ENCODE data around the gene SSR1. TPM values are rescaled to one million over a fixed set of nuclear protein-coding genes. Genes with fewer than 3 reads are reported as not detected.

SSR1 gene
- total RNA-seq, 3 donors from 2014 or later (not counting 1 experiment from before 2014, with no cell fraction given): 82.8 to 97.6 (median 93.1) TPM

- Histone ChIP-seq H3K36me3 (ENCODE audit: control insufficient read depth, insufficient read depth, low read length) (peaks cover 44% of the 10 kb centered on the region), H3K4me3 (ENCODE audit: low read length) (no peak overlapping the region), H3K27me3 (ENCODE audit: control insufficient read depth, insufficient read depth, low read length) (no peaks in the 10 kb centered on the region), H3K4me1 (ENCODE audit: control insufficient read depth, insufficient read depth, low read length) (peaks cover 19% of the 10 kb centered on the region), H3K9me3 (ENCODE audit: control insufficient read depth, insufficient read depth, low read length) (no peaks in the 10 kb centered on the region), H3K27ac (ENCODE audit: low read length) (no peak overlapping the region)
- no peaks in the 10 kb centered on the region for H3K36me3 Mint-ChIP-seq
- no peaks in the 10 kb centered on the region for H3K9me3 Mint-ChIP-seq
- TF ChIP-seq CTCF (IDR thresholded peaks at IDR 0.05): no peak
- ATAC-seq (no peak), DNase-seq (no peak)
- no peaks in the 10 kb centered on the region for H3K27me3 Mint-ChIP-seq (ENCODE audit: low read depth in 2 of 2)
- H3K4me1 Mint-ChIP-seq: peaks cover 55 to 56% of the 10 kb centered on the region in 2 donors
- WGBS (ENCODE audit: insufficient coverage): 98% methylated on average over 5 of the region's 5 CpGs
- H3K4me3 Mint-ChIP-seq: no peak overlapping the region
- intact Hi-C loops (cut with micrococcal nuclease): no loop called here
- peak overlapping the region in 1 of 2 donors; percentile 55 for H3K27ac Mint-ChIP-seq
These were observed 3.9 kb downstream of the SSR1 start for GRCh38 chr6:7309050-7309449.

- intact Hi-C loops (cut with micrococcal nuclease): no loop called here
- H3K27ac ChIP-seq (ENCODE audit: low read length): no peak overlapping the region
- peaks cover 53 to 55% of the 10 kb centered on the region in 2 donors for H3K4me1 Mint-ChIP-seq
- H3K4me3 Mint-ChIP-seq: no peak overlapping the region
- no peak for DNase-seq
- H3K4me1 ChIP-seq (ENCODE audit: control insufficient read depth, insufficient read depth, low read length): peaks cover 11% of the 10 kb centered on the region
- 100% methylated on average over 5 of the region's 5 CpGs for WGBS (ENCODE audit: insufficient coverage)
- no peaks in the 10 kb centered on the region for H3K36me3 Mint-ChIP-seq
- no peak for TF ChIP-seq CTCF (IDR thresholded peaks at IDR 0.05)
- H3K4me3 ChIP-seq (ENCODE audit: low read length): no peak overlapping the region
- no peaks in the 10 kb centered on the region for H3K9me3 Mint-ChIP-seq
- H3K9me3 ChIP-seq (ENCODE audit: control insufficient read depth, insufficient read depth, low read length): no peaks in the 10 kb centered on the region
- peaks cover 54% of the 10 kb centered on the region for H3K36me3 ChIP-seq (ENCODE audit: control insufficient read depth, insufficient read depth, low read length)
- ATAC-seq: no peak
- no peaks in the 10 kb centered on the region for H3K27me3 ChIP-seq (ENCODE audit: control insufficient read depth, insufficient read depth, low read length)
- H3K27ac Mint-ChIP-seq: peak overlapping the region in 1 of 2 donors; percentile 55
- no peaks in the 10 kb centered on the region for H3K27me3 Mint-ChIP-seq (ENCODE audit: low read depth in 2 of 2)
These were observed 5.5 kb downstream of the SSR1 start for GRCh38 chr6:7307533-7307932.

DNA sequence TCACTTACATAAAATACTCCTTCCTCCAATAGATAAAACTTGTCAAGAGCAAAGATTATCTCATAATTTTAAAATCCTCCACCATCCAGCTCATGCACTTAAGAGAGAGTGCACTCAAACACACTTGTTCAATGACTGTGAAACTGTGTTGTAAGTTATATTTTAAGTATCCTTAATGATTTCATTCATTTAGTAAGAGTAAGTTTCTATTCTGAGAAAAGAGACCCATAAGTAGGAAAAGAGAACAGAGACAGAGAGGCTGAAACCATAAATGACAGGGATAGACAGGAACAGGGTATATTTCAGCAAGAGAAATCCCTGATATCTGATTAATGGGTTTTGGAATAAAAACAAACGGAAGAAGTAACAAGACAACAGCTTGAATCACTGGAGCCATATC is 8.2 kb downstream of the SSR1 start:
- DNase-seq (no peak), ATAC-seq (no peak)
- WGBS (ENCODE audit: insufficient coverage): 80% methylated on average over 1 of the region's 1 CpG
- no peak for TF ChIP-seq CTCF (IDR thresholded peaks at IDR 0.05)
- peaks cover 2% of the 10 kb centered on the region for H3K4me1 ChIP-seq (ENCODE audit: control insufficient read depth, insufficient read depth, low read length)
- no peaks in the 10 kb centered on the region for H3K9me3 ChIP-seq (ENCODE audit: control insufficient read depth, insufficient read depth, low read length)
- H3K36me3 Mint-ChIP-seq: peaks cover 16% of the 10 kb centered on the region
- intact Hi-C loops (cut with micrococcal nuclease): no loop called here
- no peaks in the 10 kb centered on the region for H3K27me3 ChIP-seq (ENCODE audit: control insufficient read depth, insufficient read depth, low read length)
- no peak overlapping the region for H3K27ac ChIP-seq (ENCODE audit: low read length)
- H3K9me3 Mint-ChIP-seq: no peaks in the 10 kb centered on the region
- peaks cover 50 to 52% of the 10 kb centered on the region in 2 donors for H3K4me1 Mint-ChIP-seq
- peak overlapping the region; percentile 27 to 64 for H3K27ac Mint-ChIP-seq
- no peaks in the 10 kb centered on the region for H3K27me3 Mint-ChIP-seq (ENCODE audit: low read depth in 2 of 2)
- H3K36me3 ChIP-seq (ENCODE audit: control insufficient read depth, insufficient read depth, low read length): peaks cover 79% of the 10 kb centered on the region
- no peak overlapping the region for H3K4me3 Mint-ChIP-seq
- H3K4me3 ChIP-seq (ENCODE audit: low read length): no peak overlapping the region

GRCh38 chr6:7301702-7302101 is 11.3 kb downstream of the SSR1 start:
- Mint-ChIP-seq H3K27ac (peak overlapping the region in 1 of 2 donors; percentile 47), H3K36me3 (peaks cover 16% of the 10 kb centered on the region)
- intact Hi-C loops (cut with micrococcal nuclease): no loop called here

More at GRCh38 chr6:7301702-7302101, 11.3 kb downstream of the SSR1 start:
- Histone ChIP-seq H3K27me3 (ENCODE audit: control insufficient read depth, insufficient read depth, low read length) (no peaks in the 10 kb centered on the region), H3K36me3 (ENCODE audit: control insufficient read depth, insufficient read depth, low read length) (peaks cover 81% of the 10 kb centered on the region), H3K9me3 (ENCODE audit: control insufficient read depth, insufficient read depth, low read length) (no peaks in the 10 kb centered on the region), H3K4me3 (ENCODE audit: low read length) (no peak overlapping the region), H3K4me1 (ENCODE audit: control insufficient read depth, insufficient read depth, low read length) (no peaks in the 10 kb centered on the region), H3K27ac (ENCODE audit: low read length) (no peak overlapping the region)
- H3K9me3 Mint-ChIP-seq: no peaks in the 10 kb centered on the region
- ATAC-seq: no peak
- no peaks in the 10 kb centered on the region for H3K27me3 Mint-ChIP-seq (ENCODE audit: low read depth in 2 of 2)
- 88% methylated on average over 7 of the region's 7 CpGs for WGBS (ENCODE audit: insufficient coverage)
- peaks cover 25 to 38% of the 10 kb centered on the region in 2 donors for H3K4me1 Mint-ChIP-seq
- no peak overlapping the region for H3K4me3 Mint-ChIP-seq
- TF ChIP-seq CTCF (IDR thresholded peaks at IDR 0.05): no peak
- no peak for DNase-seq

All from natural killer cell (primary cell).